ENCODE measurements around the gene POTEE.
"Not testable (repeated sequence)": the region's sequence is repeated elsewhere in the genome, so short reads cannot be mapped to it uniquely, and the experiment has no call there.

Gene POTEE

GRCh38 chr2:131209030-131209772 lies at the start of gene POTEE:
TSS of gene POTEE (plus strand) at chr2:131209536. CDS start at chr2:131218403, 8,867 bp downstream.
- DNase-seq (ENCODE audit: low spot score) = not testable (repeated sequence)

GRCh38 chr2:131165562-131165961 lies 43.8 kb upstream of the POTEE start:
- DNase-seq (ENCODE audit: low spot score) = not testable (repeated sequence)

GRCh38 chr2:131168538-131168937 lies 40.8 kb upstream of the POTEE start:
- no peak for DNase-seq (ENCODE audit: low spot score)

GRCh38 chr2:131178050-131178449 lies 31.3 kb upstream of the POTEE start:
- DNase-seq (ENCODE audit: low spot score) = not testable (repeated sequence)

- DNase-seq (ENCODE audit: low spot score) = not testable (repeated sequence)
These were observed 30.5 kb upstream of the POTEE start for GRCh38 chr2:131178721-131179418.

- DNase-seq (ENCODE audit: low spot score) = not testable (repeated sequence)
These were observed 27.9 kb upstream of the POTEE start for GRCh38 chr2:131181451-131181850.

- DNase-seq (ENCODE audit: low spot score) = peak; percentile 9
These were observed 15.9 kb upstream of the POTEE start for GRCh38 chr2:131193421-131193820.

- not testable (repeated sequence) for DNase-seq (ENCODE audit: low spot score)
These were observed 13.2 kb upstream of the POTEE start for GRCh38 chr2:131196186-131196585.

GRCh38 chr2:131201098-131201497 lies 8.2 kb upstream of the POTEE start:
- DNase-seq (ENCODE audit: low spot score) = no peak

GRCh38 chr2:131207839-131208238 lies 1.5 kb upstream of the POTEE start:
- DNase-seq (ENCODE audit: low spot score) = not testable (repeated sequence)

GRCh38 chr2:131209773-131210104 lies 403 bp downstream of the POTEE start:
- DNase-seq (ENCODE audit: low spot score) = not testable (repeated sequence)

- DNase-seq (ENCODE audit: low spot score) = not testable (repeated sequence)
These were observed 1.3 kb downstream of the POTEE start for GRCh38 chr2:131210434-131211211.

GRCh38 chr2:131217238-131217986 lies 8.1 kb downstream of the POTEE start:
- not testable (repeated sequence) for DNase-seq (ENCODE audit: low spot score)

- DNase-seq (ENCODE audit: low spot score) = peak; percentile 53
These were observed 26.5 kb downstream of the POTEE start for GRCh38 chr2:131235543-131236449.

Measured in NAMALWA (cell line).